Adrenal gland (tissue), 12 donors: Measurements from ENCODE around the gene FRMD5. TPM values are rescaled to one million over a fixed set of nuclear protein-coding genes. Genes with fewer than 3 reads are reported as not detected.

ENCODE experiments used
- DNase-seq, 7 donors: peaks; one replicate each; pipeline ENCODE4 v3.0.0-alpha.2; 2019 to 2020
- H3K27ac ChIP-seq, 5 donors: fragments of 200-600 bp; sonication (generic) in 4 of 5; 1 replicate in 3 of 5; 2 replicates in 2 of 5; pipeline versions ENCODE4 v1.5.1 to v1.8.0; 2016 to 2020; ENCODE audit warnings: mild to moderate bottlenecking in 1 of 5
- H3K27me3 ChIP-seq: fragments of 200-600 bp; 2 replicates; pipeline ENCODE4 v1.8.0; 2021
- H3K36me3 ChIP-seq, 2 donors: fragments of 200-600 bp; replicated peaks in 1 of 2; 1 replicate in 1 of 2; 2 replicates in 1 of 2; pipeline versions ENCODE4 v1.5.1 to v1.8.0; 2018 to 2022
- H3K4me1 ChIP-seq, 2 donors: fragments of 200-600 bp; replicated peaks in 1 of 2; 1 replicate in 1 of 2; 2 replicates in 1 of 2; pipeline versions ENCODE4 v1.5.1 to v1.8.0; 2018 to 2021
- H3K4me3 ChIP-seq, 4 donors: fragments of 200-600 bp; sonication (generic) in 3 of 4; one replicate each; pipeline ENCODE4 v1.5.1; 2016 to 2018
- H3K9me3 ChIP-seq, 3 donors: fragments of 200-600 bp; sonication (generic) in 1 of 3; replicated peaks in 1 of 3; 1 replicate in 2 of 3; 2 replicates in 1 of 3; pipeline versions ENCODE4 v1.5.1 to v1.8.0; 2016 to 2021
- CTCF ChIP-seq, 6 experiments: fragments of 450-650 bp in 4 of 6; fragments of 200-600 bp in 2 of 6; sonication (generic) in 1 of 6; IDR thresholded peaks; 1 replicate in 5 of 6; 2 replicates in 1 of 6; pipeline versions ENCODE4 v1.5.1 to v1.8.0; 2016 to 2021; ENCODE audit warnings: antibody characterized with exemption in 6 of 6, mild to moderate bottlenecking in 2 of 6, moderate library complexity in 1 of 6
- POLR2A ChIP-seq, 2 donors: fragments of 450-650 bp; IDR thresholded peaks; one replicate each; pipeline ENCODE4 v1.6.1; 2017; ENCODE audit warnings: antibody characterized with exemption in 2 of 2, mild to moderate bottlenecking in 2 of 2, moderate library complexity in 1 of 2
- WGBS, 4 donors: extraction: QIAGEN DNeasy Blood & Tissue Kit in 2 of 4; methylation state at CpG; one replicate each; pipeline versions ENCODE4 v1.1.5 to v1.1.7; 2013 to 2017; 5-methylcytosine and 5-hydroxymethylcytosine counted together
- intact Hi-C, 2 donors: fragments of 100-400 bp; cut with DNase I; formaldehyde crosslinking; loops; one replicate each; pipeline versions ENCODE4 v1.14.1 to v1.15.0; 2022 to 2023
- polyA plus RNA-seq, 3 donors: library from polyadenylated mRNA; stranded (reverse); fragments of 200-250 nt in 2 of 3; fragments of 350-450 nt in 1 of 3; fragmentation: Illumina TruSeq in 1 of 3; extraction: RNeasy Lipid Tissue Mini Kit (QIAGEN cat#74804) in 1 of 3; gene quantifications; one replicate each; pipeline ENCODE4 v1.2.3, GENCODE V29; 2013 to 2014
- total RNA-seq, 9 donors: library from RNA; depleted of rRNA in 4 of 9; stranded (reverse); fragments of >200 nt in 4 of 9; fragments of 120-200 nt in 1 of 9; fragmentation: NEBNext Ultra II Directional in 1 of 9; extraction: Animal tissue kit (Norgen Biotek cat#: 25700) in 1 of 9; gene quantifications; one replicate each; pipeline versions ENCODE4 v1.1.0 to v1.2.4, GENCODE V29; 2013 to 2023
- donor health status: healthy with polysubstance abuse.
- donor health status: Bipolar disorder and iron deficiency.
- donor health status: DM: yes; HTN: yes; CAD: no.
- donor health status: DM: no; HTN: no; CAD: no.
- donor health status: DM: no; HTN: no; CAD: no.
- donor health status: DM: yes; HTN: yes; CAD: no.

The FRMD5 gene
- total and polyA plus RNA-seq, 12 donors = 2.9 to 53.8 (median 12.1) TPM

DNA sequence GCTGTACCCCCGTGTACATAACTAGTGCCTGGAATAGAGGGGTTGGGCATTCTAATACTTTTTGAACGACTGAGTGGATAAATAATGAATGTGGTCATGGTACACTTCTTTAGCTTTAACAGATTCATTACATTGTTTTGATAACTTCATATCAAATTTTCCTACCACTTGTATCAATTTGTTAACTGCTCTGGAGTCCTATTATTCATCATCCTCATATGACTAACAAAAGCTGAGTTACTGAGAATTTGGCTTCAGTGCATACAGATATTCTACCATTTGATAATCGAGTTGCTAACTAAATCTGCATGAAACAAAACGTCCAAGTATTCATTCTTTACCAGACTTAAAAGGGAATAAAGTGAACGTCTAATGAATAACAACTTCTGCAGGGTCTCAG is 31.7 kb downstream of the FRMD5 start:
- intact Hi-C loops = no loop called here
- Histone ChIP-seq H3K4me1 (peaks cover 5 to 8% of the 10 kb centered on the region in 2 donors), H3K27ac (peak overlapping the region in 1 of 5 donors; percentile 19), H3K27me3 (no peaks in the 10 kb centered on the region), H3K36me3 (no peaks in the 10 kb centered on the region), H3K9me3 (no peaks in the 10 kb centered on the region), H3K4me3 (no peak overlapping the region)
- TF ChIP-seq CTCF (IDR thresholded peaks at IDR 0.05) (no peak), POLR2A (IDR thresholded peaks at IDR 0.05) (no peak)
- 39 to 50% (median 43%) methylated on average over 5 of the region's 5 CpGs for WGBS, 4 donors
- DNase-seq = no peak

DNA sequence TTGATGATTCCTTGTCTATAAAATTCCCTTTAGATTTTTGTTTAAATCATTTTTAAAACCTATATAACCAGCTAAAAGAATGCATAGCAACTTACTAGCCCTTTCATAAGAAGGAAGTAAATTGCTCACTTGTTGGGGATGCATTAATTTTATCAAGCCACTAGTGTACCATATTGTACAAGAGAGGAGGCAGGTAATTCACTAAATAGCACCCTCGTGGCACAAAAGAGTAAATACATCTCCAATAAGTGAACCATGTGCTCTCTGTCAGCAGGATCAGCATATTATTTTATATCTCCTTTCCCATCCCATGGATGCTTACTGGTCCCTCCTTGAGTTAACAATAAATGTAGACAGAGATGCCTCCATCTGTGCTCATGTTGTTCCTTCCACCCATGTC is 34.3 kb downstream of the FRMD5 start:
- Histone ChIP-seq H3K4me3 (no peak overlapping the region), H3K9me3 (no peaks in the 10 kb centered on the region), H3K4me1 (peaks cover 6 to 14% of the 10 kb centered on the region in 2 donors), H3K27ac (no peak overlapping the region), H3K36me3 (no peaks in the 10 kb centered on the region), H3K27me3 (no peaks in the 10 kb centered on the region)
- TF ChIP-seq POLR2A (IDR thresholded peaks at IDR 0.05) (no peak), CTCF (IDR thresholded peaks at IDR 0.05) (no peak)
- intact Hi-C loops = no loop called here
- WGBS, 4 donors = 73 to 92% (median 83%) methylated on average over 1 of the region's 1 CpG
- no peak for DNase-seq

- no peak for DNase-seq
- Histone ChIP-seq H3K36me3 (no peaks in the 10 kb centered on the region), H3K4me1 (peaks cover 6 to 14% of the 10 kb centered on the region in 2 donors), H3K27ac (no peak overlapping the region), H3K27me3 (no peaks in the 10 kb centered on the region), H3K4me3 (no peak overlapping the region), H3K9me3 (no peaks in the 10 kb centered on the region)
- intact Hi-C loops = no loop called here
- no peak for TF ChIP-seq POLR2A (IDR thresholded peaks at IDR 0.05)
- TF ChIP-seq CTCF (IDR thresholded peaks at IDR 0.05) = no peak
Measured at GRCh38 chr15:44159492-44159891, 35.6 kb downstream of the FRMD5 start.

DNA sequence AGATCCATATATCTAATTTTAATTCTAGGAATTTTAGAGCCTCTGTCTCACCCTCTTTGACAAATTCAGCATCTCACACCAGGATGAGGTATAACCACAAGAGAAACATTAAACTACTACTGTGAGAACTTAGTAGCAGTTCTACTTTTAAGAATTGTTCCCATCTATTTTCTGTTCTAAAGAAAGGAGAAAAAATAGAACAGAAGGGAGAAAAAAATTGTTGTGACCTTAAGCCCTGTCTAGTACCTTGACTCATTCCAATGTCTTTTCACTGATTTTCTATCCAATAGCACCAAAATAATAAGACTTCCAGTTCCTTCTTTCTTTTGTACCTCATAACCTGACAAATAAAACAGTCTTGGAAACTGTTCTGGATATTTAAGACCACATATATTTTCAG is 37.0 kb downstream of the FRMD5 start:
- H3K27ac ChIP-seq = peak overlapping the region; percentile 19 to 78 (median 60)
- TF ChIP-seq POLR2A (IDR thresholded peaks at IDR 0.05) (no peak), CTCF (IDR thresholded peaks at IDR 0.05) (no peak)
- intact Hi-C loops = no loop called here

More for the DNA sequence above, 37.0 kb downstream of the FRMD5 start:
- Histone ChIP-seq H3K4me3 (peak overlapping the region in 1 of 4 donors; percentile 8), H3K27me3 (no peaks in the 10 kb centered on the region), H3K9me3 (no peaks in the 10 kb centered on the region), H3K36me3 (no peaks in the 10 kb centered on the region), H3K4me1 (peaks cover 6% of the 10 kb centered on the region in 2 donors)
- DNase-seq = no peak
